IMR-90 (cell line): Measurements from ENCODE around the gene LAPTM5. TPM values are rescaled to one million over a fixed set of nuclear protein-coding genes. Genes with fewer than 3 reads are reported as not detected.

Experiments used
- ATAC-seq: fragments of 200-7000 bp; cut with Tn5 transposase; 2 replicates; pipeline ENCODE4 v1.9.1; 2020; ENCODE audit warnings: low read depth, mild to moderate bottlenecking, moderate library complexity
- BruUV-seq: library from RNA; stranded (reverse); fragments of 400-500 nt; replicated peaks from 2 replicates; lab custom pipeline; 2021; lab: Mats Ljungman, UMichigan
- CTCF ChIA-PET: fragments of 300-600 bp; formaldehyde crosslinking; extraction: SDS; loops from one replicate; lab custom pipeline; 2021; ENCODE audit warnings: antibody characterized with exemption; lab: Yijun Ruan, JAX
- POLR2A ChIA-PET: fragments of 300-600 bp; sonication (Branson Sonifier 250); formaldehyde crosslinking; loops from one replicate; lab custom pipeline; 2022; ENCODE audit warnings: antibody characterized with exemption; ENCODE audit not compliant: unreplicated experiment; lab: Charles Lee
- DNase-seq: peaks from one replicate; pipeline ENCODE4 v3.0.0; 2013
- H2AFZ ChIP-seq: replicated peaks from 2 replicates; pipeline ENCODE3; 2013; ENCODE audit warnings: low read length, mild to moderate bottlenecking; ENCODE audit not compliant: poor library complexity
- H2AK5ac ChIP-seq: 2 replicates; pipeline ENCODE4 v1.6.1; 2013; ENCODE audit warnings: low read depth, low read length, inconsistent platforms
- H2AK9ac ChIP-seq: replicated peaks from 2 replicates; pipeline ENCODE3; 2013; ENCODE audit warnings: mild to moderate bottlenecking, low read depth, low read length, moderate library complexity; ENCODE audit not compliant: poor library complexity
- H2BK120ac ChIP-seq: 2 replicates; pipeline ENCODE4 v1.6.1; 2013; ENCODE audit warnings: low read depth, low read length, inconsistent platforms
- H2BK15ac ChIP-seq: 3 replicates; pipeline ENCODE4 v1.6.1; 2013; ENCODE audit warnings: low read depth, low read length, inconsistent platforms
- H2BK20ac ChIP-seq: 2 replicates; pipeline ENCODE4 v1.6.1; 2013; ENCODE audit warnings: low read depth, mild to moderate bottlenecking, inconsistent platforms, low read length, moderate library complexity
- H2BK5ac ChIP-seq: 2 replicates; pipeline ENCODE4 v1.6.1; 2013; ENCODE audit warnings: mild to moderate bottlenecking, low read depth, low read length, inconsistent platforms; ENCODE audit not compliant: poor library complexity, severe bottlenecking
- H3K14ac ChIP-seq: replicated peaks from 2 replicates; pipeline ENCODE4 v1.6.1; 2013; ENCODE audit warnings: low read depth, low read length, inconsistent platforms
- H3K18ac ChIP-seq: 2 replicates; pipeline ENCODE4 v1.6.1; 2013; ENCODE audit warnings: low read depth, low read length, control low read depth
- H3K23ac ChIP-seq: 2 replicates; pipeline ENCODE4 v1.6.1; 2013; ENCODE audit warnings: low read depth, low read length, inconsistent platforms
- H3K27ac ChIP-seq: 2 replicates; pipeline ENCODE4 v1.5.1; 2013; ENCODE audit warnings: mild to moderate bottlenecking, control low read depth, low read length; ENCODE audit not compliant: insufficient read depth
- H3K27me3 ChIP-seq: 2 replicates; pipeline ENCODE4 v1.6.1; 2013; ENCODE audit warnings: low read length; ENCODE audit not compliant: control insufficient read depth, insufficient read depth
- H3K36me3 ChIP-seq: 2 replicates; pipeline ENCODE4 v1.6.1; 2013; ENCODE audit warnings: low read length, mixed read lengths; ENCODE audit not compliant: control insufficient read depth, insufficient read depth
- H3K4ac ChIP-seq: 2 replicates; pipeline ENCODE4 v1.6.1; 2013; ENCODE audit warnings: low read depth, low read length, inconsistent platforms
- H3K4me1 ChIP-seq: 2 replicates; pipeline ENCODE4 v1.6.1; 2013; ENCODE audit warnings: low read length, mixed read lengths; ENCODE audit not compliant: control insufficient read depth, insufficient read depth
- H3K4me2 ChIP-seq: 2 replicates; pipeline ENCODE4 v1.6.1; 2013; ENCODE audit warnings: low read depth, mild to moderate bottlenecking, control low read depth, low read length, moderate library complexity
- H3K4me3 ChIP-seq: 2 replicates; pipeline ENCODE4 v1.5.1; 2013; ENCODE audit warnings: low read depth, mild to moderate bottlenecking, control low read depth, low read length, moderate library complexity; ENCODE audit not compliant: insufficient read depth
- H3K56ac ChIP-seq: 2 replicates; pipeline ENCODE4 v1.6.1; 2013; ENCODE audit warnings: low read length, inconsistent platforms; ENCODE audit not compliant: insufficient read depth; ENCODE audit errors: extremely low read depth
- H3K79me1 ChIP-seq, 2 experiments: 2 replicates each; pipeline ENCODE4 v1.6.1; 2013; ENCODE audit warnings: low read length in 2 of 2, inconsistent platforms in 1 of 2, low read depth in 1 of 2
- H3K9ac ChIP-seq: 2 replicates; pipeline ENCODE4 v1.6.1; 2013; ENCODE audit warnings: low read depth, low read length, control low read depth
- H3K9me1 ChIP-seq: 2 replicates; pipeline ENCODE4 v1.6.1; 2013; ENCODE audit warnings: low read length, inconsistent platforms; ENCODE audit not compliant: insufficient read depth
- H3K9me3 ChIP-seq: 2 replicates; pipeline ENCODE4 v1.6.1; 2013; ENCODE audit warnings: low read length; ENCODE audit not compliant: control insufficient read depth, insufficient read depth
- H4K20me1 ChIP-seq: 2 replicates; pipeline ENCODE4 v1.6.1; 2013; ENCODE audit warnings: low read length, inconsistent platforms; ENCODE audit not compliant: insufficient read depth
- H4K5ac ChIP-seq: 2 replicates; pipeline ENCODE4 v1.6.1; 2013; ENCODE audit warnings: mild to moderate bottlenecking, low read depth, low read length, control low read depth
- H4K8ac ChIP-seq, 2 experiments: 2 replicates each; pipeline ENCODE4 v1.6.1; 2013; ENCODE audit warnings: low read depth in 2 of 2, low read length in 2 of 2, control low read depth in 1 of 2, inconsistent platforms in 1 of 2
- H4K91ac ChIP-seq: 2 replicates; pipeline ENCODE4 v1.6.1; 2013; ENCODE audit warnings: low read depth, low read length, inconsistent platforms; ENCODE audit not compliant: insufficient read depth
- CEBPB ChIP-seq: IDR thresholded peaks from 2 replicates; pipeline ENCODE4 v1.6.1; 2012; ENCODE audit warnings: low read depth, low read length, improper control_type of control experiment
- FOS ChIP-seq: fragments of 150-350 bp; IDR thresholded peaks from 2 replicates; pipeline ENCODE4 v1.6.1; 2016; ENCODE audit warnings: low read depth, low read length
- NFE2L2 ChIP-seq: fragments of 150-350 bp; IDR thresholded peaks from 2 replicates; pipeline ENCODE4 v1.6.1; 2016; ENCODE audit warnings: low read depth, mild to moderate bottlenecking, low read length
- POLR2A ChIP-seq: IDR thresholded peaks from 2 replicates; pipeline ENCODE4 v1.6.1; 2012; ENCODE audit warnings: mild to moderate bottlenecking, low read depth, low read length
- RAD21 ChIP-seq: IDR thresholded peaks from 2 replicates; pipeline ENCODE4 v1.6.1; 2012; ENCODE audit warnings: low read length, improper control_type of control experiment
- RCOR1 ChIP-seq: IDR thresholded peaks from 2 replicates; pipeline ENCODE4 v1.6.1; 2012; ENCODE audit warnings: mild to moderate bottlenecking, low read length, improper control_type of control experiment; ENCODE audit not compliant: insufficient replicate concordance
- WGBS, 2 experiments: methylation state at CpG; one replicate each; pipeline versions ENCODE4 v1.1.5 to v1.1.7; 2013; ENCODE audit warnings: missing lambda C conversion rate in 2 of 2; ENCODE audit not compliant: insufficient read length in 1 of 2; ENCODE audit errors: extremely low coverage in 2 of 2; 5-methylcytosine and 5-hydroxymethylcytosine counted together
- dilution Hi-C: fragments of 300-500 bp; cut with HindIII; formaldehyde crosslinking; loops from one replicate; pipeline ENCODE4 v1.14.3; 2018; ENCODE audit warnings: low sequenced_read_pairs; ENCODE audit not compliant: unreplicated experiment
- in situ Hi-C: fragments of 300-500 bp; cut with MboI; formaldehyde crosslinking; loops from 3 replicates; pipeline ENCODE4 v1.14.3; 2019; ENCODE audit warnings: low sequenced_read_pairs, inconsistent platforms, mixed read lengths
- intact Hi-C: fragments of 100-400 bp; cut with micrococcal nuclease; formaldehyde crosslinking; loops from 2 replicates; pipeline ENCODE4 v1.10.0; 2022
- polyA plus RNA-seq, 3 experiments: library from polyadenylated mRNA; depleted of rRNA; stranded (reverse); fragments of >200 nt; gene quantifications; 2 replicates each; pipeline ENCODE4 v1.2.3, GENCODE V29; 2012; ENCODE audit warnings: low replicate concordance in 1 of 3
- total RNA-seq: library from RNA; depleted of rRNA; stranded (reverse); fragments of >200 nt; gene quantifications from 2 replicates; pipeline ENCODE4 v1.2.3, GENCODE V29; 2012

The LAPTM5 gene
- total and polyA plus RNA-seq, 2 of the 4 experiments (the other 2 are of a cell fraction), result 0.09 TPM; not detected in 1

GRCh38 chr1:30785181-30785580, 27.6 kb upstream of the LAPTM5 start:
- TF ChIP-seq FOS (no peak), RAD21 (no peak), POLR2A (no peak), NFE2L2 (no peak), CEBPB (no peak), RCOR1 (no peak)
- Histone ChIP-seq H2BK5ac (no peak overlapping the region), H2BK120ac (no peak overlapping the region), H3K36me3 (no peaks in the 10 kb centered on the region), H3K56ac (no peak overlapping the region), H3K27ac (no peak overlapping the region), H2BK20ac (no peak overlapping the region), H2AFZ (no peak overlapping the region), H3K4me1 (no peaks in the 10 kb centered on the region), H3K4me3 (no peak overlapping the region), H4K91ac (no peak overlapping the region), H4K5ac (no peak overlapping the region), H2AK5ac (no peak overlapping the region), H3K23ac (no peak overlapping the region), H3K27me3 (peaks cover 13% of the 10 kb centered on the region), H3K4me2 (no peak overlapping the region), H3K9me3 (no peaks in the 10 kb centered on the region), H2AK9ac (no peak overlapping the region), H3K9me1 (no peaks in the 10 kb centered on the region; the same call in 1 of the 2 replicates), H3K14ac (no peak overlapping the region), H3K4ac (no peak overlapping the region), H4K8ac (no peak overlapping the region), H3K79me1 (no peaks in the 10 kb centered on the region), H4K20me1 (no peaks in the 10 kb centered on the region; the same call in 1 of the 2 replicates), H3K9ac (no peak overlapping the region), H3K18ac (no peak overlapping the region), H2BK15ac (no peak overlapping the region)
- ATAC-seq, result no peak
- ChIA-PET POLR2A (no interaction called here), CTCF (interaction anchor here (0.6 kb wide), 1 partner anchor 67 kb away, joined by 6 read pairs; no protein-coding TSS in a partner anchor)
- no TSS peak for BruUV-seq
- no peak for DNase-seq
- no CpG with 5 or more reads among the region's 7 CpGs for WGBS, 2 experiments
- dilution Hi-C loops, result no loop called here
- in situ Hi-C loops, result no loop called here
- intact Hi-C loops, result no loop called here
